Measurements from ENCODE around the gene BRSK2.

- TF ChIP-seq PATZ1 (CRISPR knock-in tag; IDR thresholded peaks at IDR 0.05; ENCODE audit: borderline replicate concordance) = no peak
- no peak for TF ChIP-seq TCF4 (CRISPR knock-in tag; IDR thresholded peaks at IDR 0.05; ENCODE audit: borderline replicate concordance)
- no peak for TF ChIP-seq ZNF565 (CRISPR knock-in tag; conservative IDR thresholded peaks at IDR 0.05; ENCODE audit: low read depth)
- no peak for TF ChIP-seq GLIS3 (CRISPR knock-in tag; IDR thresholded peaks at IDR 0.05)
- TF ChIP-seq CSRNP3 (CRISPR knock-in tag; IDR thresholded peaks at IDR 0.05) = no peak
- no peak for TF ChIP-seq PPARA (CRISPR knock-in tag; IDR thresholded peaks at IDR 0.05; ENCODE audit: borderline replicate concordance)
- TF ChIP-seq ZNF70 (CRISPR knock-in tag; IDR thresholded peaks at IDR 0.05) = no peak
- no peak for TF ChIP-seq TOX (CRISPR knock-in tag; IDR thresholded peaks at IDR 0.05; ENCODE audit: borderline replicate concordance)
- no peak for TF ChIP-seq BACH2 (CRISPR knock-in tag; IDR thresholded peaks at IDR 0.05; ENCODE audit: borderline replicate concordance)
- TF ChIP-seq RARB (CRISPR knock-in tag; IDR thresholded peaks at IDR 0.05) = no peak
Measured at GRCh38 chr11:1451781-1452470, 62.2 kb downstream of the BRSK2 start.

All from SK-N-SH treated with all-trans-retinoic acid at 6 μM for 48 hours (cell line).